Fibroblast of the aortic adventitia (primary cell): ENCODE measurements around the gene IL4R. TPM values are rescaled to one million over a fixed set of nuclear protein-coding genes. Genes with fewer than 3 reads are reported as not detected.

Experiments
- DNase-seq: peaks from one replicate; pipeline ENCODE4 v3.0.0-alpha.2; 2010; ENCODE audit warnings: low read depth
- H3K4me3 ChIP-seq: 2 replicates; pipeline ENCODE4 v1.5.1; 2011; ENCODE audit warnings: low read depth, mild to moderate bottlenecking, control low read depth, low read length, moderate library complexity
- total RNA-seq: library from RNA; depleted of rRNA; stranded (reverse); fragments of >200 nt; gene quantifications from 2 replicates; pipeline ENCODE4 v1.2.3, GENCODE V29; 2012; ENCODE audit warnings: low replicate concordance
- TF ChIP-seq, protein P1 (sequence below): IDR thresholded peaks from 2 replicates; pipeline ENCODE4 v1.5.1; 2011; ENCODE audit warnings: mild to moderate bottlenecking, low read length, control low read depth, inconsistent platforms; ENCODE audit not compliant: insufficient read depth

Gene IL4R
- total RNA-seq, 1 donor = 25.6 TPM

DNA sequence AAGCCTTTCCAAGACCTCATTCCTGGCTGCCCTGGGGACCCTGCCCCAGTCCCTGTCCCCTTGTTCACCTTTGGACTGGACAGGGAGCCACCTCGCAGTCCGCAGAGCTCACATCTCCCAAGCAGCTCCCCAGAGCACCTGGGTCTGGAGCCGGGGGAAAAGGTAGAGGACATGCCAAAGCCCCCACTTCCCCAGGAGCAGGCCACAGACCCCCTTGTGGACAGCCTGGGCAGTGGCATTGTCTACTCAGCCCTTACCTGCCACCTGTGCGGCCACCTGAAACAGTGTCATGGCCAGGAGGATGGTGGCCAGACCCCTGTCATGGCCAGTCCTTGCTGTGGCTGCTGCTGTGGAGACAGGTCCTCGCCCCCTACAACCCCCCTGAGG is 49.5 kb downstream of the IL4R start:
- no peak overlapping the region for H3K4me3 ChIP-seq
- TF ChIP-seq, protein P1, sequence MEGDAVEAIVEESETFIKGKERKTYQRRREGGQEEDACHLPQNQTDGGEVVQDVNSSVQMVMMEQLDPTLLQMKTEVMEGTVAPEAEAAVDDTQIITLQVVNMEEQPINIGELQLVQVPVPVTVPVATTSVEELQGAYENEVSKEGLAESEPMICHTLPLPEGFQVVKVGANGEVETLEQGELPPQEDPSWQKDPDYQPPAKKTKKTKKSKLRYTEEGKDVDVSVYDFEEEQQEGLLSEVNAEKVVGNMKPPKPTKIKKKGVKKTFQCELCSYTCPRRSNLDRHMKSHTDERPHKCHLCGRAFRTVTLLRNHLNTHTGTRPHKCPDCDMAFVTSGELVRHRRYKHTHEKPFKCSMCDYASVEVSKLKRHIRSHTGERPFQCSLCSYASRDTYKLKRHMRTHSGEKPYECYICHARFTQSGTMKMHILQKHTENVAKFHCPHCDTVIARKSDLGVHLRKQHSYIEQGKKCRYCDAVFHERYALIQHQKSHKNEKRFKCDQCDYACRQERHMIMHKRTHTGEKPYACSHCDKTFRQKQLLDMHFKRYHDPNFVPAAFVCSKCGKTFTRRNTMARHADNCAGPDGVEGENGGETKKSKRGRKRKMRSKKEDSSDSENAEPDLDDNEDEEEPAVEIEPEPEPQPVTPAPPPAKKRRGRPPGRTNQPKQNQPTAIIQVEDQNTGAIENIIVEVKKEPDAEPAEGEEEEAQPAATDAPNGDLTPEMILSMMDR = no peak
- DNase-seq = no peak

DNA sequence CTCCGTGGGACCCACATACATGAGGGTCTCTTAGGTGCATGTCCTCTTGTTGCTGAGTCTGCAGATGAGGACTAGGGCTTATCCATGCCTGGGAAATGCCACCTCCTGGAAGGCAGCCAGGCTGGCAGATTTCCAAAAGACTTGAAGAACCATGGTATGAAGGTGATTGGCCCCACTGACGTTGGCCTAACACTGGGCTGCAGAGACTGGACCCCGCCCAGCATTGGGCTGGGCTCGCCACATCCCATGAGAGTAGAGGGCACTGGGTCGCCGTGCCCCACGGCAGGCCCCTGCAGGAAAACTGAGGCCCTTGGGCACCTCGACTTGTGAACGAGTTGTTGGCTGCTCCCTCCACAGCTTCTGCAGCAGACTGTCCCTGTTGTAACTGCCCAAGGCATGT is 50.0 kb downstream of the IL4R start:
- DNase-seq = no peak

DNA sequence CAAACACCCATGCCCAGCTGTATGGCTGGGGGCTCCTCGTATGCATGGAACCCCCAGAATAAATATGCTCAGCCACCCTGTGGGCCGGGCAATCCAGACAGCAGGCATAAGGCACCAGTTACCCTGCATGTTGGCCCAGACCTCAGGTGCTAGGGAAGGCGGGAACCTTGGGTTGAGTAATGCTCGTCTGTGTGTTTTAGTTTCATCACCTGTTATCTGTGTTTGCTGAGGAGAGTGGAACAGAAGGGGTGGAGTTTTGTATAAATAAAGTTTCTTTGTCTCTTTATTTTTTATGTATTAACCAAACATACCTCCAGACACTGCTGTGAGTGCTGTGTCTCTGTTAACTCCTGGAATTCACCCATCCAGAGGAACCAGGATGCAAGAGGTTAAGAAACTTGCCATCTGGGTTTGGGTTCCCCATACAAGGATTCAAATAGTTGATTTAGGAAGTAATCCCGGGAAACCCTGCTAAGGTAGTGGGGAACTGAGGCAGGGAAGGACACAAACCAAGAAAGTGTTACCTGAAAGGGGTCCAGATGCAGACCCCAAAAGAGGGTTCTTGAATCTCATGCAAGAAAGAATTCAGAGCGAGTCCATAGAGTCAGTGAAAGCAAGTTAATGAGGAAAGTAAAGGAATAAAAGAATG is 50.8 kb downstream of the IL4R start:
- TF ChIP-seq, protein P1 = no peak
- no peak for DNase-seq
- H3K4me3 ChIP-seq = no peak overlapping the region

More for the DNA sequence above, 50.0 kb downstream of the IL4R start:
- TF ChIP-seq, protein P1 = no peak
- H3K4me3 ChIP-seq = no peak overlapping the region

DNA sequence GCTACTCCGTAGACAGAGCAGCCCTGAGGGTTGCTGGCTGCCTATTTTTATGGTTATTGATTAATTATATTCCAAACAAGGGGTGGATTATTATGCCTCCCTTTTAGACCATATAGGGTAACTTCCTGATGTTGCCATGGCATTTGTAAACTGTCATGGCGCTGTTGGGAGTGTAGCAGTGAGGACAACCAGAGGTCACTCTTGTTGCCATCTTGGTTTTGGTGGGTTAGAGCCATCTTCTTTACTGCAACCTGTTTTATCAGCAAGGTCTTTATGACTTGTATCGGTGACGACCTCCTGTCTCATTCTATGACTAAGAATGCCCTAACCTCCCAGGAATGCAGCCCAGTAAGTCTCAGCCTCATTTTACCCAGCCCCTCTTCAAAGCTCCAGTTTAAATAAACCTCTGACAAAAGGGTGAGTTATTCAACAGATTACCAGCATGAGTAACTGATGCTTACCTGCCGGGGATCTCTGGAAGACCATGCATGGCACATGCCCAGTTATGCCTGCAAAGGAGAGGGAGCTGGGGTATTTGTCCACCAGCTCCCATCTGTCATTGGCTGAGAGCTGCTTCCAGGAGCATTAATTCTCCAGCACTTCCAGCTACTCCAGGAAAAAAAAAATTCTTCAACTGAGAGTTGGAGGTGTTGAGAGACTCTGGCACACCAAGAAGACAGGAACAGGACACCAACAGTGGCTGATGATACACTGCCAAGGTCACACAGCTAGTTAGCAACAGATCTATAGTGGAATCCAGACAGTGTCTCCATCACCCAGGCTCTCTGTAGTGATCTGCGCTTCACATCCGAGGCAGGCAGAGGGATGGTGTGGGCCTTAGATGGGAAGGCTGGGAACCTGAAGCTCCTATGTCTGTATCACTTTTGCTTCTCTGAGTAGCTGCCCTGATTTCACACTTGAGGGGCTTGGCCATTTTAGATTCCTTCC is 51.6 kb downstream of the IL4R start:
- peak; percentile 28 for DNase-seq
- TF ChIP-seq, protein P1 = no peak
- H3K4me3 ChIP-seq = no peak overlapping the region

DNA sequence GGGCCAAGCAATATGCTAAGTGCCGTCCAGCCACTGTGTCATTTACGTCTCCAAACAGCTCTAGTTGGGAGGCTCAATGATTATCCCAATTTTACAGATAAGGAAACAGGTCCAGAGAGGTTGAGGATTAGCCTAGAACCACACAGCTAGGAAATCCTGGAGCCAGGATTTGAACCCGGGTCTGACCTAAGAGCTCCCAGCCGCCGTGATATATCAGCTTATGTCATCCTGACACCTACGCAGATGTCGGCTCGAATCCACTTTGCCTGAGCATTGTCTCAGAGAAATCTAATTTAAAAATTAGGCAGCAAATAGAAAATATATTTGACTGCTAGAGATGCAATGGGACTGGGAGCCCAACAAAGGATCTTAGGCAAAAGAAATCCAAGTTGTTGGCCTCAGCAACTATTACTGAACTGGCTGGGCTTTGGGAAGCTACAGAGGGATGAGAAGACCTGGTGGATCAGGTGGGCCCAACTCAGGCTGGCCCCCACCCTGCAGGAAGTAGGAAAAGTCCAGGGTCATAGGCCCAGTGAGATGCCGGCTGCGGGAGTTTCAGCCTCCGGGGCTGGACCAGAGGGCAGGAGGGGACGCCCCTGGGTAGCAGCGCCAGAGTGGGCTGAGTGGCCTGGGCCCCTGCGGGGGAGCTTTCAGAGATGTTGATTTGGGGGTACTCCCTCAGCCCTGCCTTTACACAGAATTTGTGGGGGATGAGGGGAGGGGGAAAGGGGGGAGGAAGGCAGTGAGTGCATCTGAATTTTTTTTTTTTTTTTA is 53.1 kb downstream of the IL4R start:
- TF ChIP-seq, protein P1 = no peak

DNA sequence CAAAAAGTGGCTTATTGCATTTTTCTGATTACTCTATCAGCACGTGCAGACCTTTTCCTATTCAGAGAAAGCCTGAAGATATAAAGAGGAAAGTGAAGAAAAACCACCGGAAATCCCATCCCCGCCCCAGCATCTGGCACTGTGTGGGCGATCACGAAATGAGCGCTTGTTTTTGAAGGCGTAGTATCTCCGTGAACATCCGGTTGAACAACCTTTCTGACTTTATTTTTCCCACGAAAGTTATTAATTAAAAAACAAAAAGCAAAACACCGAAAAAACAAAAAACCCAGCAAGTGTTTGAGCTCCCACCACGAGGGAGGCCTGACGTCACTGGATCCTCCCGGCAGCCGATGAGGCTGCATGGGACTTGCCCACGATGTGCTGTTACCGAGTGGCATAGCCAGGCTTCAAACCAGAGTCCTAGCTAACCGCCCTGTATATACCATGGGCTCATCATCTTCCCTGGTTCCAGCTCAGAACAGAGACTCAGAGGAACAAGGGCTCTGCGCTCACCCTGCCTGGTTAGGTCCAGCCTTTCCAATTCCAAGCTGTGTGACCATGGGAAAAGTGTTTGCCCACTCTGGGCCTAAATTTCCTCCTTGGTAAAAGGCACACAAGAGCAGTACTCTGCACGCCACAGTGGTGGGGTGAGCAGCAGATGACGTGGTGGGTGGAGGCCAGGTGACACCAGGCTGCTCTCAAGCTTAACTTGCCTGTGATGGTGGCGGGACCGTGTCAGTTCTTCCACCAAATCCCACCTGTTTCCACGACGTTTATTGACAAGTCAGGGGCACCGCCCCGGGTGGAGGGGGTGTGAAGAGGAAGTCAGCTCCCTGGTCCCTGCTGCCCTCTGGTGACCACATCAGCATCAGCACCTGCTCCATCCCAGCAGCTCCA is 53.9 kb downstream of the IL4R start:
- peak; percentile 73 for DNase-seq
- TF ChIP-seq, protein P1 = peak; percentile 88
- H3K4me3 ChIP-seq = no peak overlapping the region

More for the DNA sequence above, 53.1 kb downstream of the IL4R start:
- DNase-seq = no peak
- no peak overlapping the region for H3K4me3 ChIP-seq
